Breast epithelium (tissue), 3 donors: Measurements from ENCODE around the gene TNN.

ENCODE experiments used
- CTCF ChIP-seq, 3 donors: fragments of 450-650 bp; IDR thresholded peaks; one replicate each; pipeline ENCODE4 v1.5.1; 2016 to 2017; ENCODE audit warnings: antibody characterized with exemption in 3 of 3, mild to moderate bottlenecking in 3 of 3, moderate library complexity in 3 of 3
- POLR2A ChIP-seq: fragments of 450-650 bp; IDR thresholded peaks from one replicate; pipeline ENCODE4 v1.6.1; 2016; ENCODE audit warnings: antibody characterized with exemption, mild to moderate bottlenecking, moderate library complexity
- POLR2AphosphoS5 ChIP-seq, 3 donors: sonication (generic); formaldehyde crosslinking; IDR thresholded peaks; one replicate each; pipeline ENCODE4 v1.6.1; 2017; ENCODE audit warnings: antibody characterized with exemption in 3 of 3

GRCh38 chr1:175132436-175132835, 64.8 kb downstream of the TNN start:
- TF ChIP-seq CTCF (IDR thresholded peaks at IDR 0.05) (no peak), POLR2A (no peak), POLR2AphosphoS5 (IDR thresholded peaks at IDR 0.05) (no peak)
